GM19328 (cell line): ENCODE results near the gene PHF5A.
"Not testable (repeated sequence)": the region's sequence is repeated elsewhere in the genome, so short reads cannot be mapped to it uniquely, and the experiment has no call there.

Experiments
- ATAC-seq: cut with Tn5 transposase; IDR thresholded peaks from one replicate; pipeline ENCODE4 v1.9.1; 2021; ENCODE audit warnings: mild to moderate bottlenecking, moderate library complexity; ENCODE audit not compliant: unreplicated experiment

Gene PHF5A

DNA sequence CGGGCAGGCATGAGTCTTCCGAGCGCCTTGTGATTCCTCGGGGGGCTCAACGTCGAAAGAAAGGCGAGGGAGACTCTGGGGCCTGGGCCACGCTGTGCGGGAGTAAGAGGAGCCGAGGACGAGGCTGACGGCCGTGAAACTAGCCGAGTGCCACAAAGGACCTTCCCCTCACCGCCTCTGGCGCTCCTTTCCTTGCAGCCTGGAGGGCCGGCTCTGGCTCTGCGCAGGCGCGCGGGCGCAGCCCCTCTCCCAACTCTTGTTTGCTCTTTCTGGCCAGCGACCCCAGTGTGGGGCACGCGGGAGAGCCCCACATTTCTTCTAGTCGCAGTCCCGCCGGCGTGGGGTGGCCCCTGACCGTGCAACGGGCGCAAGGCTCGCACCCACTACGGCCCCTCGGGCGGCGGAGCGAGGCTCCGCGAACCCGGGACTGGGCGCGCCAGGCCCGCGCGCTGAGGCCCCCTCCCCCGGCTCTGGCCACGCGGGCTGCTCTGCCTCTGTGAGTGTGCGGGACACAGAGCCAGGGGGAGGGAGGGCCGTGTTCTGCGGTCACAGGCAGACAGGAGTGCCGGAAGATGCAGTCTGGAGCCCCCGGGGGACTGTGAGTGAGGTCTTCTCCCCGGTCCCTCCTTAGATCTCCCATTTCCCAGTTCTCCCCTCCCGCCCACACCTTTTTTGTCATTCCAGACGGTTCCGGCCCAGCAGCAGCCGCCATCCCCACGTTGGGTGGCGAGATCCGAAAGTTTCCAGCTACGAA, 20.9 kb downstream of the PHF5A start:
- no peak for ATAC-seq

GRCh38 chr22:41446639-41447434, 21.7 kb downstream of the PHF5A start, which contains the start of gene TOB2:
Gene TOB2, minus strand, starts transcription at chr22:41446801. Its CDS starts 9,456 bp downstream, at chr22:41437345.
- no peak for ATAC-seq

DNA sequence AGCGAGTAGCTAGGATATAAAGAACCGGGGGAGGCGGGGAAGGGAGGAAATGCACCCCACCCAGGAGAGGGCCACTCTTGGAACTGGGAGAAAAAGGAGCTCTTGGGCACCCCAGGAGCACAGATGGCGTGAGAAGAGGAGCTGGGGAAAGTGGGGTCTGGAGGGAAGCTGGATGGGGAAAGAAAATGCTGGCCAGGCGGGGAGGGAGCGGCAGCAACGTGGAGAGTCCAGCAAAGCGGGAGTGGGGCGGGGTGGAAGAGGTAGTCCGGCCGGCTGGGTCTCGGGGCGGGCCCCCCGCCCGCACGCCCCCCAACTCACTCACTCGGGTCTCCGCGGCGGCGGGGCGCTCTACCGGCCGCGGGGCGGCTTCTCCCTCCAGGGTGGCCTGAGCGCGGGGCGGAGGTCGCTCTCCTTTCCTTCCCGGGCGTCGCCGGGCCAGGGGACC, 22.4 kb downstream of the PHF5A start:
- ATAC-seq, result no peak

DNA sequence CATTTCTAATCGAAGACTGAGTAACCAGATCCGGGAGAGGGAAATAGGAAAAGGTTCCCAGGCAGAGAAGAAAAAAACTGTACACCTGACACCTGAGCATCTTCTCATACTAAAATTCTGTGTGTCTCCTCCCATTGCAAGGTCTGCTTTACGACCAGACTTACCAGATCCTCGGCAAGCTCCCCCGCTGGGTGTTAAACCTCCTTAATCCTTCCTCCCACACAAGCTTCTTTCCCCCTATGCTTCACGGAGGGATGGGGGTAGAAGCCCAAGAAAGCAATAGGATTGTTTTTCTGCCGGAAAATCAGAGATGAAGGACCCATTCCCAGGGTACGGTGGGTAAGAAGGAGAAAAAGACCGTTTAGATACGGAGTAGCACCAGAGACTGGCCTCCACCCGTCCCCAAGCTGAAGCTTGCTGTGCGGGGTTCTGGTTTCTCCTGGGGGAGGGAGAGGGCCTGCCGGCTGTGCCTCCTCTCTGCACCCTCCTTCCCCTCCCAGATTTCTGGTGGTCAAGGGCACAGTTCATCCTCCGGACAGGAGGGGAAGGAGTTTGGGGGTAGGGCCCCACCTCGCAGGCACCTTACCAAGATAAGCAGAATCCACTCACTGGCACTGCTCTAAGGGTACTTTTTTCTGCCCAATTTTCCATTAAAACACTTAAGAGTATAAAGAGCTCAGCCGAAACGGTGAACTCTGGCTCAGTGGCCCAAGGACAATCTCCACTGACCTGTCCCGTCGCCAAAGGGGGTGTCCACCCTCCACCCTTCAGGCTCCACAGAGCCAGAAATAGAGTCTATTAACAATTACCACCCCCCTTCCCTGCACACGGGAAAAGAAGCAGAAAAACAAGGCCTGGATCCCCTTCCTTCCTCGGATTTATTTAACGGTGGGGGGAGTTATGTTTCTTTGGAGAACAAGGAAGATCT, 23.1 kb downstream of the PHF5A start:
- ATAC-seq, result no peak

- ATAC-seq, result peak; percentile 43
Observed at GRCh38 chr22:41444360-41445128, 23.9 kb downstream of the PHF5A start.

DNA sequence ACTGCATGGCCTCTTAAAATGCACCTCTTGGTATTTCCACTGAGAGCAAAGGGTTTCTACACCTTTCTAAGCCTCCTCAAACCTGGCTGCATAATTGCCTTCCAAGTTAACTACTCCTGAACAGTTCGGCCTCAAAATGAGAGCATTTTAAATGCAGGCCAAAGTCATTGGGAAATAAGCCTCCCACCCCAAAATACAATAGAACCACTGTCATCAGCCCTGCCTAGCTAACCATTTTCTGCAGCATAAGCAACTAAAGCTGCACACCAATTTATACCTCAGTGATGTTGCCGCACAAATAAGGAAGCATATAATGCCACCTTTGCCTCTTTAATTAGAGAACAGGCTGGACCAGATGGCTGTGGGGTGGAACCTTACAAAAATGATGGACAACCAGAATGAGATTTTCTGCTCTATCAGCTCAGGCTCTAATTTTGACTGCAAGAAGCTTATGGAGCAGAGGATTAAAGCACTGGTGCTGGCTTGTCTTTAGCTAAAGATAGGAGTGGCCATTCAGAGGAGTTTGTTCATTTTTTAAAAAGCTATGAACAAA, 26.2 kb downstream of the PHF5A start:
- no peak for ATAC-seq

DNA sequence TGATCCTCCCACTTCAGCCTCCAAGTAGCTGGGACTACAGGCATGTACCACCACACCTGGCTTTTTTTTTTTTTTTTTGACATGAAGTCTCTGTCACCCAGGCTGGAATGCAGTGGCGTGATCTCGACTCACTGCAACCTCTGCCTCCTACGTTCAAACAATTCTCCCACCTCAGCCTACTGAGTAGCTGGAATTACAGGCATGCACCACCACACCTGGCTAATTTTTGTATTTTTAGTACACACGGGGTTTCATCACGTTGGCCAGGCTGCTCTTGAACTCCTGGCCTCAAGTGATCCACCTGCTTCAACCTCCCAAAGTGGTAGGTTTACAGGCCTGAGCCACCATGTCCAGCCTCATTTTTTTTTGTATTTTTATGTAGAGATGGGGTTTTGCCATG, 28.0 kb downstream of the PHF5A start:
- not testable (repeated sequence) for ATAC-seq

- no peak for ATAC-seq
Observed at GRCh38 chr22:41437198-41437597, 31.3 kb downstream of the PHF5A start.

- ATAC-seq, result no peak
Observed at GRCh38 chr22:41436322-41437113, 32.0 kb downstream of the PHF5A start.

DNA sequence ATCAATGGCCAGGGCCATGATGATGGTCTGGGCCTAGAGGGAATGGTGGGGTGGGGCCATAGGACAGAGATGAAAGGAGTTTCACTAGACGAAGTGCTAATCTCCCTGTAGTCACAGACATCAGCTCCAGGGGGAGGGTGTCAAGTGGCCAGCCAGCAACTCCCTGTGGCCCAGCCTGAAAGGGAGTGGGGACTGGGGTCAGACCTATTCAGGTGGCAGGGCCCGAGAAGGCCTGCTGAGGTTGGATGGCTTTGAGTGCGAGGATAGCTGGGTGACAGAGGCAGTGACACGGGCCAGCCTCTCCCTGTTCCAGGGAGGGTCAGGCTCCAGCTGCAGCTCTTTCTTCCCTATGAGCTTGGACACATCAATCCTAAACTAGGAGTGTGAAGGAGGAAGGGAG, 32.9 kb downstream of the PHF5A start:
- no peak for ATAC-seq

DNA sequence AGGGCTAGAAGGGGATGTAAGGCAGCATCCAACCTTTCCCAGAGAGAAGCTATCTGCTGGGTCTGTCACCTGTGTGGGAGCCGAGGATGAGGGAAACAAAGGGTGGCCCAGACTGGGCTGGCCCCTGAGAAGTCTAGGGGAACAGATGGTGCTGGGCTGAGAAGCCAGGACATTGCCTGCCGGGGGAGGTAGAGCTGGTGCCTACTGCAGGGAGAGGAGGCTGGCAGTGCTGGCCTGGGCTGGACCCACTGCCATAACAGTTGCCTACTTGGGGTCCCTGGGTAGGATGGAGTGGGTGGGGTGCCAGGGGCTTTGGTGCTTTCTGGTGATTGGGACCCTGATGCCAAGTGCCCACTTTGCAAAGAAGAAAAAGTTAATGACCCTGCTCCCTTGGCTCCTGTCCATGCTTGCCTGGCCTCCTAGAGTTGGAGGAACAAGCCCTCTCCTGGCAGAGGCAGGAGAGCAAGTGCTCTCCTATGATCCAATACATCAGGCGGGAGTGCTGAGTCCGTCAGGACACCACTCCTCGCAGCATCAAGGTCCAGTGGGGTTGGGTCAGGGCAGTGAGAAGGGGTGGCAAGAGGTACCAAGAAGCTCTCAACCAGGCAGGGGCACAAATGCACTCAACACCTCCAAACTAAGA, 34.0 kb downstream of the PHF5A start:
- not testable (repeated sequence) for ATAC-seq

GRCh38 chr22:41433480-41433879, 35.0 kb downstream of the PHF5A start:
- not testable (repeated sequence) for ATAC-seq

DNA sequence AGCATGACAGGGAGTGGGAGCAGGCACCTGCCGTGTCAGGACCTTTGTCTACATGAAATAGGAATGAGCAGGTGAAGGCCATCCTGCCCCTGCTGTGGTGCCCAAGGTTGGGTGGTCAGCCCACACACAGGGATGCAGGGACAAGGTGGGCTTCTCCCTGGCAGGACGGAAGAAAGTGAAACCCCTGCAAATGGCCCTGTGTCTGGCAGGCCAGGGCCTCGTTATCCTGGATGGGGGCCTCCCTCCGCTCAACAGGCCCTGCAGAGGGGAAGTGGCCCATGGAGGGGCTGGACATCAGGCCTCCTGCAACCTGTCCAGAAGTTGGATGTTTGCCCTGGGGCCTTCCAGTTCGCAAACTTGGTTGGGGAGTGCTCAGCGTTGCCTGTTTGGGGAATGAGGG, 36.8 kb downstream of the PHF5A start:
- ATAC-seq, result no peak

DNA sequence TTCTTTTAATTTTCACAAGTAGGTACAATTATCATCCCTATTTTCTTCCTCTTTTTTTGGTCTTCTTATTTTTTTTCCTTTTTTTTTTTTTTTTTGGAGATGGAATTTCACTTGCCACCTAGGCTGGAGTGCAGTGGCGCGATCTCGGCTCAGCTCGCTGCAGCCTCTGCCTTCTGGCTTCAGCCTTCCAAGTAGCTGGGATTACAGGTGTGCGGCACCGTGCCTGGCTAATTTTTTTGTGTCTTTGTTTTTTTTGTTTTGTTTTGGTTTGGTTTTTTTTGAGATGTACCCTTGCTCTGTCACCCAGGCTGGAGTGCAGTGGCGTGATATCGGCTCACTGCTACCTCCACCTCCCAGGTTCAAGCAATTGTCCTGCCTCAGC, 38.5 kb downstream of the PHF5A start:
- no peak for ATAC-seq

DNA sequence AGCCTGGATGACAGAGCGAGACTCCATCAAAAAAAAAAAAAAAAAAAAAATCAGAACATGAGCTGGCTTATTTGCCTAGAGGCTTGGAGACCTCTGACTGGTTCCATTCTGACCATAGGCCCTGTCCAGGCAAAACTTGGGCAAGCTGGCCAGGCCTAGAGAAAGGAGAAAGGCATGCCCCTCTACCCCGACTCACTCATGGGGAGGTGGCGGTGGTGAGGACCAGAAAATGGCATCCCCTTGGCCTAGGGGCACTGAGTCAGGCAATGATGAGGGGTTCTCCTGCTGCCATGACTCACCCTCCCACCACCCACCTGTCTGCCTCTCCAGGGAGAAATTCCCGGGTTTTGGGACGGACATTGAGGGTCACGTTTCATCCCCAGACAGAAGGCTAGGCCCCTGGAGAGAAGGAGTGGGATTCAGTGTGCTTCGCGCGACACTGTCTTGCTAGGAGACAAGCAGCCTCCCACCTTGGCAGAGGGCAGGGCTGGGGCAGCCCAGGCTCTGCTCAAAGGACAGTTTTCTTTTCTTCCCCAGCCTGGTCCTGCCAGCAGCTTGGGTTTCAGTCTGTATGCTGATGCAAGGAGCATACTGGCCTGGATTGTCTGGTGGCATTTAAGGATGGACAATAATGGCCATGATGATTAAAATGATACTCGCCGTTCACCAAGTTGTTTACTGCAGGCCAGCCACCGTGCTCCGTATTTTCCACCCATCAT, 39.1 kb downstream of the PHF5A start:
- ATAC-seq, result no peak

DNA sequence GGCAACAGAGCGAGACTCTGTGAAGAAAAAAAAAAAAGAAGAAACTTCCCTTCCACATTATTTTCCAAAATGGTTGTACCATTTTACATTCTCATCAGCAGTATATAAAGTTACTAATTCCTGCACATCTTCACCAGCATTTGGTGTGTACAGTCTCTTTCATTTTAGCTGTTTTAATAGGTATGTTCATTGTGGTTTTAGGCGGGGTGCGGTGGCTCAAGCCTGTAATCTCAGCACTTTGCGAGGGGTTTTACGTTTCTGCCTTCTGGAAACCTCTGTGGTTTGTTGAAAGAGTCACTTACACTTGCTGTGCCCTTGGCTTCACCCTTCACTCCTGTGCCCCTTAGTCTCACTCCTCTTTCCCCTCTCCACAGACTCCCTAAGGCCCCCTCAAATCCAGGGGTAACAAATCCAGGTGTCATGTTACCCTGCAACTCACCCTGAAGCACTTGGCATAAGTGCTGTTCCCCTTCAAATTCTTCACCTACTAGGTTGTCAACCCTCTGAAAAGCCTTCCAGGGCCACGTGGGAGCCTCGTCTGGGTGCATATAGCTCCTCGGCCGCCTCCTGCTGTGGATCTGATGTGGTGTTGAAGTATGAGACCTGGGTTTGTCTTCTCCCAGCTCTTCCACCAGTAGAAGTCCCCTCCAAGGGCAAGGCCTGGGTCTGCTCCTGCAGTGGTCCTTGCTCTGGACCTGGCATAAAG, 42.7 kb downstream of the PHF5A start:
- ATAC-seq, result no peak

- ATAC-seq, result no peak
Observed at GRCh38 chr22:41418717-41419116, 49.8 kb downstream of the PHF5A start.
